ENCODE data around the gene MRTFB.

The MRTFB gene

DNA sequence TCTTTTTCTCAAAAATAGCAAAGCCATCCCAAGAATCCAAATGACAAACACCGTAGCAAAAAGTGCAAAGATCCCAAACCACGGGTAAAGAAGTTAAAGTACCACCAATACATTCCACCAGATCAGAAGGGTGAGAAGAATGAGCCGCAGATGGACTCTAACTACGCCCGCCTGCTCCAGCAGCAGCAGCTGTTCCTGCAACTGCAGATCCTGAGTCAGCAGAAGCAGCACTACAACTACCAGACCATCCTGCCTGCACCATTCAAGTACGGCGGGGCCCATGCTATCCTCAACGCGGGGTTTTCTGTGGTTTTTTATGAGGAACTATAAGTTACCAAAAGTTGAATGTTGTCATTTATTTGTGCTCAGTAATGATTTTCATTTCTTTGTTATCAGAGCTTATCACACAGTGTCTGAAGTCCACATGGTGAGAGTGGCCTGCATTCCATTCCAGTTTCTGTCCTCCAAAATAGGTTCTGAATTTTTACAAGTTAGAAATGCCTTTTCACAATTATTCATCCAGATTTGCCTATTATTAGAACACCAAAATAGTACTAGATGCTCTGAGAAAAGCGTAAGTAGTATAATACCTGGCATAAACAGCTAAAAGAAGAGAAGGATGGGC is 169.2 kb downstream of the MRTFB start:
- Histone ChIP-seq H3K4me1 (ENCODE audit: low read length) (no peaks in the 10 kb centered on the region), H2AFZ (ENCODE audit: low read length) (no peak overlapping the region), H3K79me2 (ENCODE audit: low read length) (no peaks in the 10 kb centered on the region), H3K27ac (ENCODE audit: low read length) (no peak overlapping the region), H4K20me1 (ENCODE audit: insufficient read depth, low read length) (no peaks in the 10 kb centered on the region), H3K9ac (ENCODE audit: low read length) (no peak overlapping the region), H3K9me3 (replicated peaks; ENCODE audit: insufficient read depth, low read length) (no peaks in the 10 kb centered on the region), H3K27me3 (replicated peaks; ENCODE audit: insufficient read depth, low read length) (no peaks in the 10 kb centered on the region), H3K9me2 (replicated peaks; ENCODE audit: insufficient read depth, low read length) (no peaks in the 10 kb centered on the region), H3K36me3 (replicated peaks; ENCODE audit: insufficient read depth, low read length) (no peaks in the 10 kb centered on the region), H3F3A (ENCODE audit: insufficient read depth, low read length) (no peaks in the 10 kb centered on the region), H3K4me3 (ENCODE audit: low read length) (no peak overlapping the region), H3K4me2 (ENCODE audit: low read depth, low read length) (no peak overlapping the region)
- DNase-seq: no peak
- TF ChIP-seq EZH2phosphoT487 (IDR thresholded peaks at IDR 0.05; ENCODE audit: low read length) (no peak), EZH2 (optimal IDR thresholded peaks at IDR 0.05; ENCODE audit: low read depth, low read length) (no peak)
- TF ChIP-seq, protein P1, sequence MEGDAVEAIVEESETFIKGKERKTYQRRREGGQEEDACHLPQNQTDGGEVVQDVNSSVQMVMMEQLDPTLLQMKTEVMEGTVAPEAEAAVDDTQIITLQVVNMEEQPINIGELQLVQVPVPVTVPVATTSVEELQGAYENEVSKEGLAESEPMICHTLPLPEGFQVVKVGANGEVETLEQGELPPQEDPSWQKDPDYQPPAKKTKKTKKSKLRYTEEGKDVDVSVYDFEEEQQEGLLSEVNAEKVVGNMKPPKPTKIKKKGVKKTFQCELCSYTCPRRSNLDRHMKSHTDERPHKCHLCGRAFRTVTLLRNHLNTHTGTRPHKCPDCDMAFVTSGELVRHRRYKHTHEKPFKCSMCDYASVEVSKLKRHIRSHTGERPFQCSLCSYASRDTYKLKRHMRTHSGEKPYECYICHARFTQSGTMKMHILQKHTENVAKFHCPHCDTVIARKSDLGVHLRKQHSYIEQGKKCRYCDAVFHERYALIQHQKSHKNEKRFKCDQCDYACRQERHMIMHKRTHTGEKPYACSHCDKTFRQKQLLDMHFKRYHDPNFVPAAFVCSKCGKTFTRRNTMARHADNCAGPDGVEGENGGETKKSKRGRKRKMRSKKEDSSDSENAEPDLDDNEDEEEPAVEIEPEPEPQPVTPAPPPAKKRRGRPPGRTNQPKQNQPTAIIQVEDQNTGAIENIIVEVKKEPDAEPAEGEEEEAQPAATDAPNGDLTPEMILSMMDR (IDR thresholded peaks at IDR 0.05; ENCODE audit: low read length): no peak

DNA sequence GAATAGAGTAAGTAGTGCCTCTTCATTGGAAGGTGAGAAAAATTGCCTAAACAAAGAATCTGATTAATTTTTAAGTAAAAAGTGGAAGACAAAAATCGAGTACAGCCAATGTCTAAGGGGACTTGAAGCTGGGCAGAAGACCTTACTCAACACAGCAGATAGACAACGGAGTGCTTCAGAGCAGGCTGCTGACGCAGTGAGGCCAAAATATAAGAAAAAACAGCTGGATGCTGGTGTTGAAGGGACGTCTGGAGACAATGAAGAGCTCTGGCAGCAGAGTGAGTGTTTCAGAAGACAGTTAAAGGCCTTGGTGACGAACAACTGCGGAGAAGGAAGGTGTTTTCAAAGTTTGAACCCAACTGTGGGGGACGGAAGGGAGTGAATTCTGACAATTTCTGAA is 169.8 kb downstream of the MRTFB start:
- Histone ChIP-seq H3K4me1 (ENCODE audit: low read length) (no peaks in the 10 kb centered on the region), H3K36me3 (replicated peaks; ENCODE audit: insufficient read depth, low read length) (no peaks in the 10 kb centered on the region), H3K9ac (ENCODE audit: low read length) (no peak overlapping the region), H3K27ac (ENCODE audit: low read length) (no peak overlapping the region), H3K9me2 (replicated peaks; ENCODE audit: insufficient read depth, low read length) (no peaks in the 10 kb centered on the region), H3K27me3 (replicated peaks; ENCODE audit: insufficient read depth, low read length) (no peaks in the 10 kb centered on the region), H3K4me3 (ENCODE audit: low read length) (no peak overlapping the region), H2AFZ (ENCODE audit: low read length) (no peak overlapping the region), H3K79me2 (ENCODE audit: low read length) (no peaks in the 10 kb centered on the region), H3K9me3 (replicated peaks; ENCODE audit: insufficient read depth, low read length) (no peaks in the 10 kb centered on the region), H3F3A (ENCODE audit: insufficient read depth, low read length) (no peaks in the 10 kb centered on the region), H4K20me1 (ENCODE audit: insufficient read depth, low read length) (no peaks in the 10 kb centered on the region), H3K4me2 (ENCODE audit: low read depth, low read length) (no peak overlapping the region)
- no peak for DNase-seq
- TF ChIP-seq, protein P1 (IDR thresholded peaks at IDR 0.05; ENCODE audit: low read length): no peak
- TF ChIP-seq EZH2 (optimal IDR thresholded peaks at IDR 0.05; ENCODE audit: low read depth, low read length) (no peak), EZH2phosphoT487 (IDR thresholded peaks at IDR 0.05; ENCODE audit: low read length) (no peak)

DNA sequence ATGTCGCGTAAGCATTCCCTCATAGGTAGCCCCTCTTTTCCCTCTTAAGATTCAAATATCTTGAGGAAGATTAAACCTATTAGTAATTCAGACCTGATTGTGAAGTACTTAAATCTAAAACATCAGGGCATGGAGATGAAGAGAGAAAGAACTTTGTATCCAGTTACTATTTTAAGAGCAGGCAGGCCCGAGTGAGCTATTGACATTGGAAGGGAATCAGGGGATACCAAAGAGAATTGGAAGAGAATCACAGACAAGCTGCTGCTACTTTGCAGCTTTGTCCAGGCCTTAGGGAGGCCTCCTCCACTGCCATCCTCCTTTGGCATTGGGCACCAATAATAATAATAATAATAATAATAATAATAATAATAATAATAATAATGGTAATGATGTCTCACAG is 170.5 kb downstream of the MRTFB start:
- DNase-seq: no peak
- TF ChIP-seq EZH2phosphoT487 (IDR thresholded peaks at IDR 0.05; ENCODE audit: low read length): no peak
- no peak for TF ChIP-seq EZH2 (optimal IDR thresholded peaks at IDR 0.05; ENCODE audit: low read depth, low read length)
- TF ChIP-seq, protein P1 (IDR thresholded peaks at IDR 0.05; ENCODE audit: low read length): no peak

More for the DNA sequence above, 170.5 kb downstream of the MRTFB start:
- H3K4me3 ChIP-seq (ENCODE audit: low read length): no peak overlapping the region
- H3K27me3 ChIP-seq (replicated peaks; ENCODE audit: insufficient read depth, low read length): no peaks in the 10 kb centered on the region
- no peaks in the 10 kb centered on the region for H3K36me3 ChIP-seq (replicated peaks; ENCODE audit: insufficient read depth, low read length)
- H3K9me3 ChIP-seq (replicated peaks; ENCODE audit: insufficient read depth, low read length): no peaks in the 10 kb centered on the region
- no peaks in the 10 kb centered on the region for H3K4me1 ChIP-seq (ENCODE audit: low read length)
- H3F3A ChIP-seq (ENCODE audit: insufficient read depth, low read length): no peaks in the 10 kb centered on the region
- no peaks in the 10 kb centered on the region for H3K79me2 ChIP-seq (ENCODE audit: low read length)
- H2AFZ ChIP-seq (ENCODE audit: low read length): no peak overlapping the region
- no peaks in the 10 kb centered on the region for H3K9me2 ChIP-seq (replicated peaks; ENCODE audit: insufficient read depth, low read length)
- H3K4me2 ChIP-seq (ENCODE audit: low read depth, low read length): no peak overlapping the region
- H3K9ac ChIP-seq (ENCODE audit: low read length): no peak overlapping the region
- H4K20me1 ChIP-seq (ENCODE audit: insufficient read depth, low read length): no peaks in the 10 kb centered on the region
- H3K27ac ChIP-seq (ENCODE audit: low read length): no peak overlapping the region
